Aorta (tissue), 5 donors: Measurements from ENCODE around the gene LCNL1. TPM values are rescaled to one million over a fixed set of nuclear protein-coding genes. Genes with fewer than 3 reads are reported as not detected.

Source experiments
- ATAC-seq: fragments of 200-7000 bp; cut with Tn5 transposase; one replicate; pipeline ENCODE4 v1.9.1; 2022; ENCODE audit warnings: moderate library complexity; ENCODE audit not compliant: low FRiP score
- DNase-seq, 2 donors: peaks; one replicate each; pipeline ENCODE4 v3.0.0-alpha.2; 2020
- H3K27ac ChIP-seq, 2 donors: one replicate each; pipeline ENCODE4 v1.5.1; 2013; ENCODE audit warnings: low read length in 2 of 2, mild to moderate bottlenecking in 2 of 2, moderate library complexity in 2 of 2, control low read depth in 1 of 2, inconsistent platforms in 1 of 2, low read depth in 1 of 2
- H3K27me3 ChIP-seq, 2 donors: one replicate each; pipeline ENCODE4 v1.6.1; 2013; ENCODE audit warnings: control low read depth in 1 of 2, low read length in 1 of 2, mild to moderate bottlenecking in 1 of 2, moderate library complexity in 1 of 2; ENCODE audit not compliant: insufficient read depth in 2 of 2, control insufficient read depth in 1 of 2
- H3K36me3 ChIP-seq, 2 donors: one replicate each; pipeline ENCODE4 v1.6.1; 2013; ENCODE audit warnings: control low read depth in 1 of 2, low read length in 1 of 2, mild to moderate bottlenecking in 1 of 2; ENCODE audit not compliant: insufficient read depth in 2 of 2, control insufficient read depth in 1 of 2
- H3K4me1 ChIP-seq, 2 donors: one replicate each; pipeline ENCODE4 v1.6.1; 2013; ENCODE audit warnings: low read length in 2 of 2, control low read depth in 1 of 2, mild to moderate bottlenecking in 1 of 2, moderate library complexity in 1 of 2; ENCODE audit not compliant: insufficient read depth in 2 of 2, control insufficient read depth in 1 of 2
- H3K4me3 ChIP-seq, 2 donors: one replicate each; pipeline ENCODE4 v1.5.1; 2013; ENCODE audit warnings: low read length in 2 of 2, control low read depth in 1 of 2, mild to moderate bottlenecking in 1 of 2
- H3K9me3 ChIP-seq: one replicate; pipeline ENCODE4 v1.6.1; 2013; ENCODE audit warnings: mild to moderate bottlenecking, low read length; ENCODE audit not compliant: control insufficient read depth
- WGBS, 2 donors: extraction: QIAGEN DNeasy Blood & Tissue Kit; methylation state at CpG; one replicate each; pipeline ENCODE4 v1.1.7; 2013; 5-methylcytosine and 5-hydroxymethylcytosine counted together
- intact Hi-C, 2 donors: fragments of 100-400 bp; cut with DNase I; formaldehyde crosslinking; loops; one replicate each; pipeline versions ENCODE4 v1.14.2 to v1.15.0; 2022
- polyA plus RNA-seq, 2 donors: library from polyadenylated mRNA; stranded (reverse); fragments of 200-250 nt; gene quantifications; one replicate each; pipeline ENCODE4 v1.2.3, GENCODE V29; 2013
- total RNA-seq, 2 donors: library from RNA; stranded (reverse); fragmentation: NEBNext Ultra II Directional; extraction: Animal tissue kit (Norgen Biotek cat#: 25700); gene quantifications; one replicate each; pipeline ENCODE4 v1.2.1, GENCODE V29; 2021
- donor health status: healthy with polysubstance abuse.
- donor health status: Bipolar disorder and iron deficiency.
- donor health status: DM: no; HTN: no; CAD: no.
- donor health status: DM: no; HTN: no; CAD: no.
- donor health status: DM: yes; HTN: yes; CAD: no.

LCNL1 gene
- total and polyA plus RNA-seq, 4 donors: 0.15 to 1.1 (median 0.36) TPM; not detected in 1

GRCh38 chr9:137012694-137013570 is 30.1 kb downstream of the LCNL1 start:
- H3K36me3 ChIP-seq: no peaks in the 10 kb centered on the region
- H3K9me3 ChIP-seq: no peaks in the 10 kb centered on the region
- H3K27me3 ChIP-seq: no peaks in the 10 kb centered on the region
- intact Hi-C loops: no loop called here
- no peak for DNase-seq
- H3K27ac ChIP-seq: no peak overlapping the region
- H3K4me1 ChIP-seq: no peaks in the 10 kb centered on the region
- no peak for ATAC-seq
- 84 to 88% methylated on average over 51 to 67 of the region's 67 CpGs for WGBS, 2 donors
- no peak overlapping the region for H3K4me3 ChIP-seq

GRCh38 chr9:137013571-137013940 is 30.8 kb downstream of the LCNL1 start:
- DNase-seq (no peak), ATAC-seq (no peak)
- Histone ChIP-seq H3K9me3 (no peaks in the 10 kb centered on the region), H3K27ac (no peak overlapping the region), H3K36me3 (no peaks in the 10 kb centered on the region), H3K4me3 (no peak overlapping the region), H3K27me3 (no peaks in the 10 kb centered on the region), H3K4me1 (no peaks in the 10 kb centered on the region)
- 94 to 95% methylated on average over 20 of the region's 20 CpGs for WGBS, 2 donors
- intact Hi-C loops: no loop called here

DNA sequence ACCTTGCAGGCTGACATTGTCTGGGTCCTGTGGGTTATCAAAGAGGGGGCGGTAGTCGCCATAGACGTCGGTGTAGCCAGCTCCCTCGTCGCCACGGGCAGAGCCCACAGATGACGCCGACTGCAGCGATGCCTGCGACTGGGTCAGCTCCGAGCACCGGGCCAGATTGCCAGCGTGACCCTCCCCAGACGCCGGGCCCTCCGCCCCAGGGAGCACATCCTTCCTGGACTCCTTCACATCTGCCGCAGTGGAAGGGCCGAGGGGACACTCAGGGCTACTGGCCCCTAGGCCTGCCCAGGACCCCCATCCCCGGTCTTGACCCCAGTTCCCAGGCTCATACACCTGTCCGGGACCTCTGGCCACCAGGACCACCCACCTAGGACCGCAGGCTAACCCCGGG is 31.4 kb downstream of the LCNL1 start:
- no peak for ATAC-seq
- no peaks in the 10 kb centered on the region for H3K36me3 ChIP-seq
- no peak overlapping the region for H3K4me3 ChIP-seq
- H3K9me3 ChIP-seq: no peaks in the 10 kb centered on the region
- no peak for DNase-seq
- H3K27me3 ChIP-seq: no peaks in the 10 kb centered on the region
- intact Hi-C loops: no loop called here
- no peaks in the 10 kb centered on the region for H3K4me1 ChIP-seq
- H3K27ac ChIP-seq: no peak overlapping the region
- 91 to 92% methylated on average over 22 to 23 of the region's 23 CpGs for WGBS, 2 donors

- Histone ChIP-seq H3K4me1 (no peaks in the 10 kb centered on the region), H3K27me3 (no peaks in the 10 kb centered on the region), H3K4me3 (no peak overlapping the region), H3K9me3 (no peaks in the 10 kb centered on the region), H3K27ac (no peak overlapping the region), H3K36me3 (no peaks in the 10 kb centered on the region)
- ATAC-seq (no peak), DNase-seq (no peak)
- intact Hi-C loops: no loop called here
- 96% methylated on average over 36 of the region's 36 CpGs for WGBS, 2 donors
These were observed 32.2 kb downstream of the LCNL1 start for GRCh38 chr9:137014776-137015539.

GRCh38 chr9:137015540-137015930 is 32.7 kb downstream of the LCNL1 start:
- DNase-seq (no peak), ATAC-seq (no peak)
- 95 to 98% methylated on average over 25 of the region's 25 CpGs for WGBS, 2 donors
- H3K36me3 ChIP-seq: no peaks in the 10 kb centered on the region
- H3K4me3 ChIP-seq: no peak overlapping the region
- intact Hi-C loops: no loop called here
- no peaks in the 10 kb centered on the region for H3K4me1 ChIP-seq
- H3K27me3 ChIP-seq: no peaks in the 10 kb centered on the region
- H3K27ac ChIP-seq: no peak overlapping the region
- no peaks in the 10 kb centered on the region for H3K9me3 ChIP-seq

GRCh38 chr9:137015976-137016375 is 33.2 kb downstream of the LCNL1 start:
- ATAC-seq: no peak
- intact Hi-C loops: no loop called here
- DNase-seq: no peak
- Histone ChIP-seq H3K36me3 (no peaks in the 10 kb centered on the region), H3K27ac (no peak overlapping the region), H3K4me1 (no peaks in the 10 kb centered on the region), H3K4me3 (no peak overlapping the region), H3K27me3 (no peaks in the 10 kb centered on the region), H3K9me3 (no peaks in the 10 kb centered on the region)
- WGBS, 2 donors: 91 to 95% methylated on average over 21 of the region's 21 CpGs

- 93% methylated on average over 15 to 16 of the region's 16 CpGs for WGBS, 2 donors
These were observed 33.6 kb downstream of the LCNL1 start for GRCh38 chr9:137016436-137016835.

GRCh38 chr9:137017071-137017470 is 34.3 kb downstream of the LCNL1 start:
- Histone ChIP-seq H3K36me3 (no peaks in the 10 kb centered on the region), H3K4me1 (no peaks in the 10 kb centered on the region), H3K9me3 (no peaks in the 10 kb centered on the region), H3K27ac (no peak overlapping the region), H3K4me3 (no peak overlapping the region), H3K27me3 (no peaks in the 10 kb centered on the region)
- 96 to 97% methylated on average over 23 to 28 of the region's 28 CpGs for WGBS, 2 donors
- intact Hi-C loops: no loop called here
- ATAC-seq: no peak
- no peak for DNase-seq

More at GRCh38 chr9:137016436-137016835, 33.6 kb downstream of the LCNL1 start:
- intact Hi-C loops: no loop called here
- Histone ChIP-seq H3K4me3 (no peak overlapping the region), H3K27ac (no peak overlapping the region), H3K27me3 (no peaks in the 10 kb centered on the region), H3K36me3 (no peaks in the 10 kb centered on the region), H3K4me1 (no peaks in the 10 kb centered on the region), H3K9me3 (no peaks in the 10 kb centered on the region)
- ATAC-seq (no peak), DNase-seq (no peak)
